ENCODE measurements around the gene PURA. TPM values are rescaled to one million over a fixed set of nuclear protein-coding genes. Genes with fewer than 3 reads are reported as not detected.

The PURA gene
- total and polyA plus RNA-seq, 11 donors, result 5.6 to 30.9 (median 20.2) TPM

- Histone ChIP-seq H3K4me3 (no peak overlapping the region), H3K27me3 (peaks cover 0 to 3% (median 0%) of the 10 kb centered on the region in 9 donors), H3K36me3 (no peaks in the 10 kb centered on the region), H3K9me3 (no peaks in the 10 kb centered on the region), H3K4me1 (peaks cover 0 to 30% (median 14%) of the 10 kb centered on the region in 12 donors), H3K27ac (no peak overlapping the region)
- peak; percentile 45 to 79 (median 69) for ATAC-seq
- peak in 1 of 5 donors; percentile 50 for DNase-seq
- intact Hi-C loops (cut with DNase I), result loop anchor here in 5 of 10 donors (5.0 to 10.0 kb wide), 5 partner anchors 33 to 346 kb away; partner anchors contain the start of gene PSD2 (in 1 of the 5)
- TF ChIP-seq POLR2A (IDR thresholded peaks at IDR 0.05) (no peak), CTCF (IDR thresholded peaks at IDR 0.05) (no peak)
- WGBS, 4 donors, result 64 to 71% (median 67%) methylated on average over 3 of the region's 3 CpGs
Measured at GRCh38 chr5:140140435-140140834, 26.5 kb downstream of the PURA start.

GRCh38 chr5:140141241-140141640 lies 27.3 kb downstream of the PURA start:
- no peak overlapping the region for H3K27ac ChIP-seq
- DNase-seq, result no peak

GRCh38 chr5:140142246-140142645 lies 28.3 kb downstream of the PURA start:
- no peak overlapping the region for H3K4me3 ChIP-seq
- TF ChIP-seq CTCF (IDR thresholded peaks at IDR 0.05), result no peak
- TF ChIP-seq POLR2A (IDR thresholded peaks at IDR 0.05), result no peak
- no peak overlapping the region for H3K27ac ChIP-seq
- peaks cover 0 to 40% (median 25%) of the 10 kb centered on the region in 12 donors for H3K4me1 ChIP-seq
- 85 to 95% (median 88%) methylated on average over 4 to 5 of the region's 5 CpGs for WGBS, 4 donors
- no peaks in the 10 kb centered on the region for H3K36me3 ChIP-seq
- DNase-seq (no peak), ATAC-seq (no peak)
- H3K27me3 ChIP-seq, result peaks cover 0 to 11% (median 0%) of the 10 kb centered on the region in 9 donors
- intact Hi-C loops (cut with DNase I), result loop anchor here in 6 of 10 donors (1.0 to 10.0 kb wide), 6 partner anchors 35 to 347 kb away; partner anchors contain the start of gene PSD2 (in 1 of the 6)
- no peaks in the 10 kb centered on the region for H3K9me3 ChIP-seq

More at GRCh38 chr5:140141241-140141640, 27.3 kb downstream of the PURA start:
- TF ChIP-seq CTCF (IDR thresholded peaks at IDR 0.05), result no peak
- TF ChIP-seq POLR2A (IDR thresholded peaks at IDR 0.05), result no peak
- peaks cover 0 to 37% (median 21%) of the 10 kb centered on the region in 12 donors for H3K4me1 ChIP-seq
- no peak for ATAC-seq
- no peaks in the 10 kb centered on the region for H3K36me3 ChIP-seq
- no peaks in the 10 kb centered on the region for H3K9me3 ChIP-seq
- H3K27me3 ChIP-seq, result peaks cover 0 to 9% (median 0%) of the 10 kb centered on the region in 9 donors
- no peak overlapping the region for H3K4me3 ChIP-seq
- intact Hi-C loops (cut with DNase I), result loop anchor here in 5 of 10 donors (5.0 to 10.0 kb wide), 5 partner anchors 34 to 346 kb away; partner anchors contain the start of gene PSD2 (in 1 of the 5)

- ATAC-seq, result no peak
- DNase-seq, result no peak
- H3K36me3 ChIP-seq, result no peaks in the 10 kb centered on the region
- peaks cover 0 to 11% (median 0%) of the 10 kb centered on the region in 9 donors for H3K27me3 ChIP-seq
- no peaks in the 10 kb centered on the region for H3K9me3 ChIP-seq
- peaks cover 0 to 40% (median 25%) of the 10 kb centered on the region in 12 donors for H3K4me1 ChIP-seq
- intact Hi-C loops (cut with DNase I), result loop anchor here in 6 of 10 donors (1.0 to 10.0 kb wide), 6 partner anchors 36 to 348 kb away; partner anchors contain the start of gene PSD2 (in 1 of the 6)
- WGBS, 4 donors, result 83 to 94% (median 89%) methylated on average over 6 to 7 of the region's 7 CpGs
- H3K4me3 ChIP-seq, result no peak overlapping the region
- TF ChIP-seq POLR2A (IDR thresholded peaks at IDR 0.05) (no peak), CTCF (IDR thresholded peaks at IDR 0.05) (no peak)
- H3K27ac ChIP-seq, result no peak overlapping the region
Measured at GRCh38 chr5:140142856-140143255, 28.9 kb downstream of the PURA start.
